HepG2 (cell line): ENCODE measurements around the gene DNAJC7. TPM values are rescaled to one million over a fixed set of nuclear protein-coding genes. Genes with fewer than 3 reads are reported as not detected.

Experiments used
- DNMT1 ChIP-seq: sonication (generic); formaldehyde crosslinking; IDR thresholded peaks from 2 replicates; pipeline ENCODE4 v1.5.1; 2020; ENCODE audit warnings: mild to moderate bottlenecking, missing genetic modification reagents
- GTF3A ChIP-seq: sonication (generic); formaldehyde crosslinking; conservative IDR thresholded peaks from 2 replicates; pipeline ENCODE4 v1.4.0; 2020; ENCODE audit warnings: mild to moderate bottlenecking, missing genetic modification reagents
- KDM4B ChIP-seq: sonication (generic); formaldehyde crosslinking; IDR thresholded peaks from 2 replicates; pipeline ENCODE4 v1.4.0; 2020; ENCODE audit warnings: missing genetic modification reagents
- PRDM10 ChIP-seq: sonication (generic); formaldehyde crosslinking; IDR thresholded peaks from 2 replicates; pipeline ENCODE4 v1.4.0; 2020; ENCODE audit warnings: low read depth, missing genetic modification reagents
- TOPORS ChIP-seq: sonication (generic); formaldehyde crosslinking; IDR thresholded peaks from 2 replicates; pipeline ENCODE4 v1.8.0; 2023; ENCODE audit warnings: mild to moderate bottlenecking, missing genetic modification reagents
- ZBTB3 ChIP-seq: sonication (generic); formaldehyde crosslinking; IDR thresholded peaks from 2 replicates; pipeline ENCODE4 v1.4.0; 2020; ENCODE audit warnings: low read depth, mild to moderate bottlenecking, moderate library complexity, missing genetic modification reagents, borderline replicate concordance
- ZNF44 ChIP-seq: sonication (generic); formaldehyde crosslinking; IDR thresholded peaks from 2 replicates; pipeline ENCODE4 v1.5.1; 2020; ENCODE audit warnings: mild to moderate bottlenecking, missing genetic modification reagents
- polyA plus RNA-seq, 8 experiments: library from polyadenylated mRNA; depleted of rRNA in 3 of 8; stranded (reverse) in 7 of 8; unstranded in 1 of 8; fragments of >200 nt; fragmentation: Illumina TruSeq in 4 of 8; extraction: Trizol in 4 of 8; gene quantifications; 2 replicates each; pipeline versions ENCODE4 v1.2.1 to v1.2.3, GENCODE V29; 2011 to 2016; ENCODE audit warnings: low read depth in 4 of 8, missing spikeins in 1 of 8, mixed read lengths in 1 of 8; ENCODE audit not compliant: insufficient read depth in 1 of 8
- total RNA-seq, 5 experiments: library from RNA; depleted of rRNA; stranded (reverse); fragments of >200 nt; fragmentation: Illumina TruSeq; extraction: Trizol; gene quantifications; 2 replicates each; pipeline ENCODE4 v1.2.3, GENCODE V29; 2016; ENCODE audit warnings: low read depth in 1 of 5
- TF ChIP-seq, protein P1 (sequence below): IDR thresholded peaks from 2 replicates; pipeline ENCODE4 v1.4.0; 2020; ENCODE audit warnings: mild to moderate bottlenecking, missing genetic modification reagents
- TF ChIP-seq, protein P2 (sequence below): sonication (generic); formaldehyde crosslinking; IDR thresholded peaks from 2 replicates; pipeline ENCODE4 v1.8.1; 2023; ENCODE audit warnings: mild to moderate bottlenecking, moderate library complexity, missing genetic modification reagents
- TF ChIP-seq, protein P3 (sequence below): sonication (generic); formaldehyde crosslinking; IDR thresholded peaks from 2 replicates; pipeline ENCODE4 v1.5.0; 2020; ENCODE audit warnings: missing genetic modification reagents

The DNAJC7 gene
- total and polyA plus RNA-seq, 2 of the 13 experiments (the other 11 are each of a cell fraction or from before 2014, with no cell fraction given): 47.7 to 132 TPM

DNA sequence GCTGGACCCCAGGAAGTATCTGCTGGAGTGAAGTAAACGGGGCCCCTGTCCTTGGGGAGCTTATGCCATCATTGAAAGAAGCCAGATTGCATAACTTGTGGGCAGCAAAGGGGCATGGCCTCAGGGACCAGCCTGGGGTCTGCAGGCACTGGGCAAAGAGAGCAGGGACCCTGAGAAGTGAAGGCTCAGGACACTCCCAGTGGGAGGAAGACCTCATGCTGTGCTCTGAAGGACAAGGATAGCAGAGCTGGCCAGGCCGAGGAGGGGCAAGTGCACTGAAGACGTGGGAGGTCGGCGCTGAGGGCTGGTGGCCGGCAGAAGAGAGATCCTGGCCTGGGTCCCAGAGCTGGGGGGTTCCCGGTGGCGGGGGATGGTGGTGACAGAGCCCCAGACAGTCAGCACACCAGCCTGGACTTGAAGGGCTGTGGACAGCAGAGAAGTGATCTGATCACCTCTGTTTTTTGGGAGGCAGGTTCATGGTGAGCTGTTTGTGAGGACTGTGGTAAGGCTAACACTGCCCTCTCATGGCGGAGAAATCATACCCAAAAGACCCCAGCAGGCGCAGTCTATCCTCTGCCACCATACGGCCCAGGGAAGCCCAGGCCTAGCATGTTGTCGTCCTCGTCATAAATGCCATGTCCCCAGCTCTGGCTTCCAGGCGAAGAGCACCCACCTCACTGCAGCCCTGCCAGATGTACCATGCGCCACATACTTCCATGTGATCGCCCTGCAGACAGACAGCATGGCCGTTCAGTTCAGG is 57.7 kb downstream of the DNAJC7 start (continued):
- TF ChIP-seq, protein P1, sequence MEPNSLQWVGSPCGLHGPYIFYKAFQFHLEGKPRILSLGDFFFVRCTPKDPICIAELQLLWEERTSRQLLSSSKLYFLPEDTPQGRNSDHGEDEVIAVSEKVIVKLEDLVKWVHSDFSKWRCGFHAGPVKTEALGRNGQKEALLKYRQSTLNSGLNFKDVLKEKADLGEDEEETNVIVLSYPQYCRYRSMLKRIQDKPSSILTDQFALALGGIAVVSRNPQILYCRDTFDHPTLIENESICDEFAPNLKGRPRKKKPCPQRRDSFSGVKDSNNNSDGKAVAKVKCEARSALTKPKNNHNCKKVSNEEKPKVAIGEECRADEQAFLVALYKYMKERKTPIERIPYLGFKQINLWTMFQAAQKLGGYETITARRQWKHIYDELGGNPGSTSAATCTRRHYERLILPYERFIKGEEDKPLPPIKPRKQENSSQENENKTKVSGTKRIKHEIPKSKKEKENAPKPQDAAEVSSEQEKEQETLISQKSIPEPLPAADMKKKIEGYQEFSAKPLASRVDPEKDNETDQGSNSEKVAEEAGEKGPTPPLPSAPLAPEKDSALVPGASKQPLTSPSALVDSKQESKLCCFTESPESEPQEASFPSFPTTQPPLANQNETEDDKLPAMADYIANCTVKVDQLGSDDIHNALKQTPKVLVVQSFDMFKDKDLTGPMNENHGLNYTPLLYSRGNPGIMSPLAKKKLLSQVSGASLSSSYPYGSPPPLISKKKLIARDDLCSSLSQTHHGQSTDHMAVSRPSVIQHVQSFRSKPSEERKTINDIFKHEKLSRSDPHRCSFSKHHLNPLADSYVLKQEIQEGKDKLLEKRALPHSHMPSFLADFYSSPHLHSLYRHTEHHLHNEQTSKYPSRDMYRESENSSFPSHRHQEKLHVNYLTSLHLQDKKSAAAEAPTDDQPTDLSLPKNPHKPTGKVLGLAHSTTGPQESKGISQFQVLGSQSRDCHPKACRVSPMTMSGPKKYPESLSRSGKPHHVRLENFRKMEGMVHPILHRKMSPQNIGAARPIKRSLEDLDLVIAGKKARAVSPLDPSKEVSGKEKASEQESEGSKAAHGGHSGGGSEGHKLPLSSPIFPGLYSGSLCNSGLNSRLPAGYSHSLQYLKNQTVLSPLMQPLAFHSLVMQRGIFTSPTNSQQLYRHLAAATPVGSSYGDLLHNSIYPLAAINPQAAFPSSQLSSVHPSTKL (CRISPR knock-in tag): peak; percentile 48; the same call in 1 of the 2 replicates
- TF ChIP-seq, protein P2, sequence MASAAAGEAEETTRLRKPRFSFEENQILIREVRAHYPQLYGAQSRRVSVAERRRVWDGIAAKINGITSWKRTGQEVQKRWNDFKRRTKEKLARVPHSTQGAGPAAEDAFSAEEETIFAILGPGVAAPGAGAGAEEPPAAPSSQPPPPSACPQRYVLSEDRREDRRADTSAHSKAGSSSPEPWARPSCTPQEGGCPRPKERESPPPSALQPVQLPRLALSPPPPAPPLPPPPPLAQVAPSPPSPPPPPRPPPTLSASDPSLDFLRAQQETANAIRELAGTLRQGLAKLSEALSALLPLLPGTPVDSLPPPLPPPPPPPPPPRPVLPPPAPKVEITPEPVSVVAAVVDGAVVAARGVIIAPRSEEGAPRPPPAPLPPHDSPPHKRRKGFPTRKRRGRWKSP: peak; percentile 54; the same call in 1 of the 2 replicates
- TF ChIP-seq, protein P3, sequence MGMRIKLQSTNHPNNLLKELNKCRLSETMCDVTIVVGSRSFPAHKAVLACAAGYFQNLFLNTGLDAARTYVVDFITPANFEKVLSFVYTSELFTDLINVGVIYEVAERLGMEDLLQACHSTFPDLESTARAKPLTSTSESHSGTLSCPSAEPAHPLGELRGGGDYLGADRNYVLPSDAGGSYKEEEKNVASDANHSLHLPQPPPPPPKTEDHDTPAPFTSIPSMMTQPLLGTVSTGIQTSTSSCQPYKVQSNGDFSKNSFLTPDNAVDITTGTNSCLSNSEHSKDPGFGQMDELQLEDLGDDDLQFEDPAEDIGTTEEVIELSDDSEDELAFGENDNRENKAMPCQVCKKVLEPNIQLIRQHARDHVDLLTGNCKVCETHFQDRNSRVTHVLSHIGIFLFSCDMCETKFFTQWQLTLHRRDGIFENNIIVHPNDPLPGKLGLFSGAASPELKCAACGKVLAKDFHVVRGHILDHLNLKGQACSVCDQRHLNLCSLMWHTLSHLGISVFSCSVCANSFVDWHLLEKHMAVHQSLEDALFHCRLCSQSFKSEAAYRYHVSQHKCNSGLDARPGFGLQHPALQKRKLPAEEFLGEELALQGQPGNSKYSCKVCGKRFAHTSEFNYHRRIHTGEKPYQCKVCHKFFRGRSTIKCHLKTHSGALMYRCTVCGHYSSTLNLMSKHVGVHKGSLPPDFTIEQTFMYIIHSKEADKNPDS (CRISPR knock-in tag): 0 out of 2 replicates have a peak, but pooled peaks have one; percentile 20
- TF ChIP-seq ZNF44 (CRISPR knock-in tag) (no peak; the same call in 1 of the 2 replicates), PRDM10 (CRISPR knock-in tag) (no peak), KDM4B (0 out of 2 replicates have a peak, but pooled peaks have one; percentile 41), GTF3A (CRISPR knock-in tag) (no peak), TOPORS (peak; percentile 78; the same call in 1 of the 2 replicates), DNMT1 (CRISPR knock-in tag) (0 out of 2 replicates have a peak, but pooled peaks have one; percentile 52), ZBTB3 (CRISPR knock-in tag) (no peak)
